ENCODE results near the gene SPG11. TPM values are rescaled to one million over a fixed set of nuclear protein-coding genes. Genes with fewer than 3 reads are reported as not detected.
"Not testable (repeated sequence)": the region's sequence is repeated elsewhere in the genome, so short reads cannot be mapped to it uniquely, and the experiment has no call there.

SPG11 gene
- polyA plus RNA-seq, 4 donors: 33.5 to 63.8 (median 34.7) TPM

DNA sequence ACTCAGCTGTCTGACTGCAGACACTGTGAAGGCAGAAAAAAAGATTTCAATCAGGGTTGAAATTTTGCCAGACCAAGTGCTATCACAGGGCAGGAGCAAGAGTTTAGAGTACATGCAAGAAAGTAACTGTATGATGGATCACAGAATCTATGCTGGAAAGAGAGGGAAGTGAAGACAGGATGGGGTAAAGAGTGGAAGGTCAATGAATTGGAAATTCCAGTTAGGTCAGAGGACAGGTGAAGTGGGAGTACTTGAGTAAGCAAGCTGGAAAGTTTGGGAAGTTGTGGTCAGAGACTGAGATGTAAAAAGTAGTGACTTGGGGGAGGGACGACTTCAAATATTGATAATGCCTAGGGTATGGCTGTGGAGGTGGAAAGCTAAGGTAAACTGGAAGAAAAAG, 7.2 kb downstream of the SPG11 start:
- Histone ChIP-seq H3K4me3 (ENCODE audit: low read depth in 1 of 3, low read length in 3 of 3) (no peak overlapping the region), H3K36me3 (ENCODE audit: control insufficient read depth in 3 of 3, insufficient read depth in 2 of 3, low read depth in 1 of 3, low read length in 3 of 3) (peaks cover 7 to 24% (median 23%) of the 10 kb centered on the region in 3 donors), H3K27me3 (ENCODE audit: control insufficient read depth in 3 of 3, insufficient read depth in 3 of 3, low read length in 3 of 3) (no peaks in the 10 kb centered on the region), H3K4me1 (ENCODE audit: control insufficient read depth in 3 of 3, insufficient read depth in 2 of 3, low read depth in 1 of 3, low read length in 2 of 3) (no peaks in the 10 kb centered on the region), H3K9me3 (ENCODE audit: control insufficient read depth in 2 of 2, insufficient read depth in 1 of 2, low read depth in 1 of 2, low read length in 1 of 2) (no peaks in the 10 kb centered on the region), H3K27ac (ENCODE audit: low read depth in 1 of 3, low read length in 2 of 3) (no peak overlapping the region)
- WGBS, 3 donors: 90 to 91% (median 90%) methylated on average over 1 of the region's 1 CpG
- FAIRE-seq (no peak), DNase-seq (no peak)

DNA sequence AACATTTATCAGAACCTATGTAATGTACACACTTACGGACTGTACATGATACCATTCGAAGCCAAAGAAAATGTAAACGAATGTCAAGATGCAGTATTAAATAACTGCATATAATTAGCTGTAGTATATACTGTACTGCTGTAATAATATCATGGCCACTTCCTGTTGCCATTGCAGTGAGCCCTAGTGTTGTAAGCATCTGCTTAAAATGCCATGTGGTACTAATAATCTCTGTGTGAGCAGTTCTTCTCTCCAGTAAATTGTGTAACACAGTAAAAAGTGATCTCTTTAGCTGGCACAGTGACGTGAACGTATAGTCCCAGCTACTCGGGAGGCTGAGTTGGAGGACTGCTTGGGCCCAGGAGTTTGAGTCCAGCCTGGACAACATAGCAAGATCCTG, 8.6 kb downstream of the SPG11 start:
- WGBS, 3 donors: 91 to 96% (median 94%) methylated on average over 6 of the region's 6 CpGs

DNA sequence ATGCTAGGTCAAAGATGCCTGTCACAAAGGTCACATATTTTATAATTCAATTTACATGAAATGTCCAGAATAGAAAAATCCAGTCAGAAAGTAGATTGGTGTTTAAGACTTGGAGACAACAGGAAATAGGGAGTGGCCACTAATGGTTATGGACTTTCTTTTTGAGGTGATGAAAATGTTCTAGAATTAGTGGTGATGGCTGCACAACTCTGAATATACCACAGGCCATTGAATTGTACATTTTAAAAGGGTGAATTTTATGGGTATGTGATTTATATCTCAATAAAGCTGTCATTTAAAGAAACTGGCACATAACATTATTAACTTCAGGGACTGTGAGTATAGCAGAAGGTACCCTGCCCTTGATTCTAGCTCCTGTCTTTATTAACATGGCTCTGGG, 15.8 kb downstream of the SPG11 start:
- FAIRE-seq: no peak
- no peak overlapping the region for H3K4me3 ChIP-seq (ENCODE audit: low read depth in 1 of 3, low read length in 3 of 3)
- no peaks in the 10 kb centered on the region for H3K4me1 ChIP-seq (ENCODE audit: control insufficient read depth in 3 of 3, insufficient read depth in 2 of 3, low read depth in 1 of 3, low read length in 2 of 3)
- no peaks in the 10 kb centered on the region for H3K27me3 ChIP-seq (ENCODE audit: control insufficient read depth in 3 of 3, insufficient read depth in 3 of 3, low read length in 3 of 3)
- no peaks in the 10 kb centered on the region for H3K9me3 ChIP-seq (ENCODE audit: control insufficient read depth in 2 of 2, insufficient read depth in 1 of 2, low read depth in 1 of 2, low read length in 1 of 2)
- H3K36me3 ChIP-seq (ENCODE audit: control insufficient read depth in 3 of 3, insufficient read depth in 2 of 3, low read depth in 1 of 3, low read length in 3 of 3): peaks cover 7 to 28% (median 10%) of the 10 kb centered on the region in 3 donors
- no peak overlapping the region for H3K27ac ChIP-seq (ENCODE audit: low read depth in 1 of 3, low read length in 2 of 3)
- no peak for DNase-seq

More for the DNA sequence above, 8.6 kb downstream of the SPG11 start:
- H3K27ac ChIP-seq (ENCODE audit: low read depth in 1 of 3, low read length in 2 of 3): no peak overlapping the region
- FAIRE-seq (no peak), DNase-seq (no peak)
- no peak overlapping the region for H3K4me3 ChIP-seq (ENCODE audit: low read depth in 1 of 3, low read length in 3 of 3)
- no peaks in the 10 kb centered on the region for H3K4me1 ChIP-seq (ENCODE audit: control insufficient read depth in 3 of 3, insufficient read depth in 2 of 3, low read depth in 1 of 3, low read length in 2 of 3)
- H3K36me3 ChIP-seq (ENCODE audit: control insufficient read depth in 3 of 3, insufficient read depth in 2 of 3, low read depth in 1 of 3, low read length in 3 of 3): peaks cover 7 to 33% (median 23%) of the 10 kb centered on the region in 3 donors
- no peaks in the 10 kb centered on the region for H3K9me3 ChIP-seq (ENCODE audit: control insufficient read depth in 2 of 2, insufficient read depth in 1 of 2, low read depth in 1 of 2, low read length in 1 of 2)
- H3K27me3 ChIP-seq (ENCODE audit: control insufficient read depth in 3 of 3, insufficient read depth in 3 of 3, low read length in 3 of 3): no peaks in the 10 kb centered on the region

DNA sequence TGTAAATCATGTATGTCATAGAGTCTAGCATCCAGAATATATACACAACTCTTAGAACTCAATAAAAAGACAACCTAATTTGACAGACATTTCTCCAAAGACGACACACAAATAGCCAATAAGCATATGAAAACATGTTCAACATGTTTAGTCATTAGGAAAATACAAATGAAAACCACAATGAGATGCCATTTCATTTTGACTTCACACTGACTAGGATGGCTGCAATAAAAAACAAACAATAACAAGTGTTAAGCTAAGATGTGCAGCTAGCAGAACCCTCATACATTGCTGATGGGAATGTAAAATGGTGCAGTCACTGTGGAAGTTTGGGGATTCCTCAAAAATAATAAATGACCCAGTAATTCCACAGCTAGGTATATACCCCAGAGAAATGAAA, 16.4 kb downstream of the SPG11 start:
- FAIRE-seq: no peak
- Histone ChIP-seq H3K4me3 (ENCODE audit: low read depth in 1 of 3, low read length in 3 of 3) (no peak overlapping the region), H3K9me3 (ENCODE audit: control insufficient read depth in 2 of 2, insufficient read depth in 1 of 2, low read depth in 1 of 2, low read length in 1 of 2) (no peaks in the 10 kb centered on the region), H3K36me3 (ENCODE audit: control insufficient read depth in 3 of 3, insufficient read depth in 2 of 3, low read depth in 1 of 3, low read length in 3 of 3) (peaks cover 7 to 28% (median 9%) of the 10 kb centered on the region in 3 donors), H3K27ac (ENCODE audit: low read depth in 1 of 3, low read length in 2 of 3) (no peak overlapping the region), H3K4me1 (ENCODE audit: control insufficient read depth in 3 of 3, insufficient read depth in 2 of 3, low read depth in 1 of 3, low read length in 2 of 3) (no peaks in the 10 kb centered on the region), H3K27me3 (ENCODE audit: control insufficient read depth in 3 of 3, insufficient read depth in 3 of 3, low read length in 3 of 3) (no peaks in the 10 kb centered on the region)
- 80 to 97% (median 83%) methylated on average over 1 of the region's 1 CpG for WGBS, 3 donors
- DNase-seq: no peak

DNA sequence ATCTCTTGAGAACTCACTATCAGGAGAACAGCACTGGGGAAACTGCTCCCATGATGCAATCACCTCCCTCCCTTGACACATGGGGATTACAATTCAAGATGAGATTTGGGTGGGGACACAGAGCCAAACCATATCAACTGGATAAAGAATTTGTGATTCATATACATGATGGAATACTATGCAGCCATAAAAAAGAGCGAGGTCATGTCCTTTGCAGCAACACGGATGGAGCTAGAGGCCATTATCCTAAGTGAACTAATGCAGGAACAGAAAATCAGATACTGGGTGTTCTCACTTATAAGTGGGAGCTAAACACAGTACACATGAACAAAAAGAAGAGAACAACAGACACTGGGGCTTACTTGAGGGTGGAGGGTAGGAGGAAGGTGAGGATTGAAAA, 17.0 kb downstream of the SPG11 start:
- WGBS, 3 donors: 98 to 100% (median 98%) methylated on average over 2 of the region's 2 CpGs
- no peak overlapping the region for H3K4me3 ChIP-seq (ENCODE audit: low read depth in 1 of 3, low read length in 3 of 3)
- peaks cover 7 to 28% (median 7%) of the 10 kb centered on the region in 3 donors for H3K36me3 ChIP-seq (ENCODE audit: control insufficient read depth in 3 of 3, insufficient read depth in 2 of 3, low read depth in 1 of 3, low read length in 3 of 3)
- H3K4me1 ChIP-seq (ENCODE audit: control insufficient read depth in 3 of 3, insufficient read depth in 2 of 3, low read depth in 1 of 3, low read length in 2 of 3): no peaks in the 10 kb centered on the region
- H3K27ac ChIP-seq (ENCODE audit: low read depth in 1 of 3, low read length in 2 of 3): no peak overlapping the region
- no peak for FAIRE-seq
- H3K9me3 ChIP-seq (ENCODE audit: control insufficient read depth in 2 of 2, insufficient read depth in 1 of 2, low read depth in 1 of 2, low read length in 1 of 2): no peaks in the 10 kb centered on the region
- DNase-seq: no peak
- no peaks in the 10 kb centered on the region for H3K27me3 ChIP-seq (ENCODE audit: control insufficient read depth in 3 of 3, insufficient read depth in 3 of 3, low read length in 3 of 3)

DNA sequence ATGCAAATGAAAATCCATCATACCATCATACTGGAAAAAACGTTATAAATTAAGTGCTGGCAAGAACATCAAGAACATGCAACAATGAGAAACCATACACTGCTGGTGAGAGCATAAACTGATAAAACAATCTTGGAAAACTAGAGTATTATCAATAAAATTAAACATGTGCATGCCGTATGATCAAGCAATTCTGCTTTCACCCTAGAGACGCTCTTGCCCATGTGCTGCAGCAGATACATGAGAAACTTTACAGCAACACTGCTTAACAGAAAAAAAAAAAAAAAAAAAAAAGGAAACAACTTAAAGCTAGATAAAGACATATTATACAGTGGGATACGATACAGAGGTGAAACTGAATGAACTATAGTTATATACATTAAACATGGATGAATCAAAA, 21.8 kb downstream of the SPG11 start:
- H3K4me3 ChIP-seq (ENCODE audit: low read depth in 1 of 3, low read length in 3 of 3): no peak overlapping the region
- peaks cover 4 to 33% (median 5%) of the 10 kb centered on the region in 3 donors for H3K36me3 ChIP-seq (ENCODE audit: control insufficient read depth in 3 of 3, insufficient read depth in 2 of 3, low read depth in 1 of 3, low read length in 3 of 3)
- no peaks in the 10 kb centered on the region for H3K4me1 ChIP-seq (ENCODE audit: control insufficient read depth in 3 of 3, insufficient read depth in 2 of 3, low read depth in 1 of 3, low read length in 2 of 3)
- FAIRE-seq (no peak), DNase-seq (no peak)
- peaks cover 0 to 4% of the 10 kb centered on the region in 2 donors for H3K9me3 ChIP-seq (ENCODE audit: control insufficient read depth in 2 of 2, insufficient read depth in 1 of 2, low read depth in 1 of 2, low read length in 1 of 2)
- 86 to 90% (median 88%) methylated on average over 4 of the region's 4 CpGs for WGBS, 3 donors
- H3K27me3 ChIP-seq (ENCODE audit: control insufficient read depth in 3 of 3, insufficient read depth in 3 of 3, low read length in 3 of 3): no peaks in the 10 kb centered on the region
- H3K27ac ChIP-seq (ENCODE audit: low read depth in 1 of 3, low read length in 2 of 3): no peak overlapping the region

DNA sequence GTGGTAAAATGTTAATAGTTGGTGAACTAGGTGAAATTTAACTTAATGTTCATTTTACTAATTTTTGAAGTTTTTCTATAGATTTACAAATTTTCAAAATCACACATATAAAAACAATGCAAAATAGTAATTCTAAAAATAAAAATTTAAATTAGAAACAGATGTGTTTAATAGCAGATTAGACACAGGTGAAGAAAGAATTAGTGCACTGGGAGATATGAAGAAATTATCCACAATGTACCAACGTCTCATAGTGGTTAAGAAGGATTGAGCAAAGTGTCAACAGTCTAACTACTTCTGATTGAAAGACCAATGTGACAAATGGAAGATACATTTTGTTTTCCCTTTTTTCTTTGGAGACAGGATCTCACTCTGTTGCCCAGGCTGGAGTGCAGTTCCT, 26.5 kb downstream of the SPG11 start:
- 80 to 94% (median 83%) methylated on average over 1 of the region's 1 CpG for WGBS, 3 donors

DNA sequence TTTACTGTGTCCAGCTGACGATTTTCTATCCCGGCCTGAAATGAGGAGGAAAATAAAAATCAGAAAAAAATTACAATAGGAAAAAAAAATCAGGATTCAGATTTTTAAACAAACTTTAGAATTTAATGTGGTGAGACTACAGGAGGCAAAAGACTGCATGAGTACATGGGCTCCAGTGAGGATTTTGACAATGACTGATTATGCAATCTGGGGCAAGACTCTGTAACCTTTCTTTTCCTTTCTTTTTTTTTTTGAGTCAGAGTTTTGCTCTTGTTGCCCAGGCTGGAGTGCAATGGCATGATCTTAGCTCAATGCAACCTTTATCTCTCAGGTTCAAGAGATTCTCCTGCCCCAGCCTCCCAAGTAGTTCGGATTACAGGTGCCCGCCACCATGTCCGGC, 29.9 kb downstream of the SPG11 start:
- H3K9me3 ChIP-seq (ENCODE audit: control insufficient read depth in 2 of 2, insufficient read depth in 1 of 2, low read depth in 1 of 2, low read length in 1 of 2): peaks cover 0 to 4% of the 10 kb centered on the region in 2 donors
- H3K4me3 ChIP-seq (ENCODE audit: low read depth in 1 of 3, low read length in 3 of 3): no peak overlapping the region
- no peaks in the 10 kb centered on the region for H3K4me1 ChIP-seq (ENCODE audit: control insufficient read depth in 3 of 3, insufficient read depth in 2 of 3, low read depth in 1 of 3, low read length in 2 of 3)
- FAIRE-seq (no peak), DNase-seq (no peak)
- peaks cover 19 to 59% (median 21%) of the 10 kb centered on the region in 3 donors for H3K36me3 ChIP-seq (ENCODE audit: control insufficient read depth in 3 of 3, insufficient read depth in 2 of 3, low read depth in 1 of 3, low read length in 3 of 3)
- no peak overlapping the region for H3K27ac ChIP-seq (ENCODE audit: low read depth in 1 of 3, low read length in 2 of 3)
- 90 to 96% (median 96%) methylated on average over 5 of the region's 5 CpGs for WGBS, 3 donors
- no peaks in the 10 kb centered on the region for H3K27me3 ChIP-seq (ENCODE audit: control insufficient read depth in 3 of 3, insufficient read depth in 3 of 3, low read length in 3 of 3)

More for the DNA sequence above, 26.5 kb downstream of the SPG11 start:
- DNase-seq: no peak
- Histone ChIP-seq H3K4me1 (ENCODE audit: control insufficient read depth in 3 of 3, insufficient read depth in 2 of 3, low read depth in 1 of 3, low read length in 2 of 3) (no peaks in the 10 kb centered on the region), H3K4me3 (ENCODE audit: low read depth in 1 of 3, low read length in 3 of 3) (no peak overlapping the region), H3K27ac (ENCODE audit: low read depth in 1 of 3, low read length in 2 of 3) (no peak overlapping the region), H3K9me3 (ENCODE audit: control insufficient read depth in 2 of 2, insufficient read depth in 1 of 2, low read depth in 1 of 2, low read length in 1 of 2) (peaks cover 0 to 4% of the 10 kb centered on the region in 2 donors), H3K36me3 (ENCODE audit: control insufficient read depth in 3 of 3, insufficient read depth in 2 of 3, low read depth in 1 of 3, low read length in 3 of 3) (peaks cover 8 to 59% (median 11%) of the 10 kb centered on the region in 3 donors), H3K27me3 (ENCODE audit: control insufficient read depth in 3 of 3, insufficient read depth in 3 of 3, low read length in 3 of 3) (no peaks in the 10 kb centered on the region)
- no peak for FAIRE-seq

DNA sequence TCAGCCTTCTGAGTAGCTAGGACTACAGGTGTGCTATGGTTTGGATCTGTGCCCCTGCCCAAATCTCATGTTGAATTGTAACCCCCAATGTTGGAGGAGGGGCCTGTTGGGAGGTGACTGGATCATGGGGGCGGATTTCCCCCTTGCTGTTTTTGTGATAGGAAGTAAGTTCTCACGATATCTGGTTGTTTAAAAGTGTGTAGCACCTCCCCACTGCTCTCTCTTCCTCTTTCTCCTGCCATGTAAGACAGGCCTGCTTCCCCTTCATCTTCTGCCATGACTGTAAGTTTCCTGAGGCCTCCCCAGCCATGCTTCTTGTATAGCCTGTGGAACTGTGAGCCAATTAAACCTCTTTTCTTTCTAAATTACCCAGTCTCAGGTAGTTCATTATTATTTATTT, 38.2 kb downstream of the SPG11 start:
- 84 to 90% (median 88%) methylated on average over 2 of the region's 2 CpGs for WGBS, 3 donors
- not testable (repeated sequence) for H3K4me3 ChIP-seq (ENCODE audit: low read depth in 1 of 3, low read length in 3 of 3); FAIRE-seq; H3K9me3 ChIP-seq (ENCODE audit: control insufficient read depth in 2 of 2, insufficient read depth in 1 of 2, low read depth in 1 of 2, low read length in 1 of 2); H3K27me3 ChIP-seq (ENCODE audit: control insufficient read depth in 3 of 3, insufficient read depth in 3 of 3, low read length in 3 of 3); H3K4me1 ChIP-seq (ENCODE audit: control insufficient read depth in 3 of 3, insufficient read depth in 2 of 3, low read depth in 1 of 3, low read length in 2 of 3); H3K27ac ChIP-seq (ENCODE audit: low read depth in 1 of 3, low read length in 2 of 3); DNase-seq
- H3K36me3 ChIP-seq (ENCODE audit: control insufficient read depth in 3 of 3, insufficient read depth in 2 of 3, low read depth in 1 of 3, low read length in 3 of 3): peaks cover 15 to 37% (median 20%) of the 10 kb centered on the region in 3 donors

Measured in small intestine (tissue), 7 donors.